Bronchial epithelial cell (primary cell): Measurements from ENCODE around the gene SUN3. TPM values are rescaled to one million over a fixed set of nuclear protein-coding genes. Genes with fewer than 3 reads are reported as not detected.

ENCODE experiments used
- DNase-seq: peaks from one replicate; pipeline ENCODE4 v3.0.0-alpha.2; 2010; ENCODE audit warnings: low read depth
- FAIRE-seq: peaks from 2 replicates; lab custom pipeline; 2011; peaks lifted over from hg19 to GRCh38; lab: Jason Lieb, UNC
- H3K27me3 ChIP-seq: 2 replicates; pipeline ENCODE4 v1.5.1; 2011; ENCODE audit warnings: low read length; ENCODE audit not compliant: control insufficient read depth, insufficient read depth
- H3K36me3 ChIP-seq: 2 replicates; pipeline ENCODE4 v1.5.1; 2011; ENCODE audit warnings: low read length; ENCODE audit not compliant: control insufficient read depth, insufficient read depth
- H3K4me3 ChIP-seq: 2 replicates; pipeline ENCODE4 v1.5.1; 2011; ENCODE audit warnings: mild to moderate bottlenecking, low read depth, low read length, control low read depth
- CTCF ChIP-seq: IDR thresholded peaks from 2 replicates; pipeline ENCODE4 v1.5.1; 2011; ENCODE audit warnings: mild to moderate bottlenecking, moderate library complexity, low read length, control low read depth, inconsistent platforms; ENCODE audit not compliant: insufficient read depth, severe bottlenecking
- total RNA-seq: library from RNA; depleted of rRNA; stranded (reverse); fragments of >200 nt; gene quantifications from 2 replicates; pipeline ENCODE4 v1.2.1, GENCODE V29; 2014

SUN3 gene
- total RNA-seq, 1 donor from 2014 or later, result 0.79 TPM

- no peak for TF ChIP-seq CTCF
- no peak for FAIRE-seq
- Histone ChIP-seq H3K4me3 (no peak overlapping the region), H3K27me3 (no peaks in the 10 kb centered on the region), H3K36me3 (no peaks in the 10 kb centered on the region)
- DNase-seq, result peak; percentile 30
Observed at GRCh38 chr7:48031111-48031510, 2.2 kb upstream of the SUN3 start.

GRCh38 chr7:48025624-48026023, 3.3 kb downstream of the SUN3 start:
- DNase-seq (peak; percentile 74), FAIRE-seq (no peak)
- TF ChIP-seq CTCF, result no peak
- Histone ChIP-seq H3K4me3 (no peak overlapping the region), H3K27me3 (no peaks in the 10 kb centered on the region), H3K36me3 (no peaks in the 10 kb centered on the region)

- Histone ChIP-seq H3K27me3 (no peaks in the 10 kb centered on the region), H3K36me3 (no peaks in the 10 kb centered on the region), H3K4me3 (no peak overlapping the region)
- TF ChIP-seq CTCF, result no peak
- DNase-seq (no peak), FAIRE-seq (no peak)
Observed at GRCh38 chr7:48017674-48018073, 11.2 kb downstream of the SUN3 start.

GRCh38 chr7:48016641-48017040, 12.3 kb downstream of the SUN3 start:
- FAIRE-seq (no peak), DNase-seq (no peak)
- H3K4me3 ChIP-seq, result no peak overlapping the region
- H3K27me3 ChIP-seq, result no peaks in the 10 kb centered on the region
- no peaks in the 10 kb centered on the region for H3K36me3 ChIP-seq
- no peak for TF ChIP-seq CTCF

GRCh38 chr7:48011951-48012350, 17.0 kb downstream of the SUN3 start:
- no peak for TF ChIP-seq CTCF
- Histone ChIP-seq H3K4me3 (no peak overlapping the region), H3K27me3 (no peaks in the 10 kb centered on the region), H3K36me3 (no peaks in the 10 kb centered on the region)
- DNase-seq (no peak), FAIRE-seq (no peak)

- Histone ChIP-seq H3K4me3 (no peak overlapping the region), H3K36me3 (no peaks in the 10 kb centered on the region), H3K27me3 (no peaks in the 10 kb centered on the region)
- no peak for DNase-seq
- no peak for TF ChIP-seq CTCF
- FAIRE-seq, result no peak
Observed at GRCh38 chr7:48011323-48011722, 17.6 kb downstream of the SUN3 start.
